ENCODE measurements around the gene FRK.

Gene FRK

GRCh38 chr6:115958958-115959357 is 101.7 kb downstream of the FRK start:
- H3K27me3 ChIP-seq (ENCODE audit: control insufficient read depth in 1 of 2, insufficient read depth in 1 of 2, low read length in 2 of 2), result no peaks in the 10 kb centered on the region
- no peak overlapping the region for H3K27ac ChIP-seq (ENCODE audit: low read length, poor library complexity, severe bottlenecking)
- H2BK5ac ChIP-seq (ENCODE audit: low read depth, low read length, poor library complexity, severe bottlenecking), result no peak overlapping the region
- no peak overlapping the region for H3K4ac ChIP-seq (ENCODE audit: low read depth in 1 of 2, low read length in 2 of 2)
- H3K23ac ChIP-seq (ENCODE audit: low read length in 2 of 2), result no peak overlapping the region
- H3K4me3 ChIP-seq (ENCODE audit: insufficient read depth in 1 of 2, low read depth in 1 of 2, low read length in 2 of 2), result no peak overlapping the region
- no peak for DNase-seq
- no peak overlapping the region for H3K14ac ChIP-seq (ENCODE audit: low read length in 2 of 2)
- no peaks in the 10 kb centered on the region for H3K9me3 ChIP-seq (ENCODE audit: control insufficient read depth, low read length)
- no peaks in the 10 kb centered on the region for H3K4me1 ChIP-seq (ENCODE audit: control insufficient read depth, insufficient read depth, low read depth, low read length)
- H3K79me1 ChIP-seq (replicated peaks; ENCODE audit: low read length, poor library complexity, severe bottlenecking), result peaks cover 10% of the 10 kb centered on the region
- H2BK12ac ChIP-seq (ENCODE audit: low read length in 2 of 2), result no peak overlapping the region
- H3K9ac ChIP-seq (ENCODE audit: low read length), result no peak overlapping the region
- no peak overlapping the region for H2BK15ac ChIP-seq (ENCODE audit: low read depth, poor library complexity, severe bottlenecking)
- no peak overlapping the region for H4K8ac ChIP-seq (ENCODE audit: low read length)
- no peak overlapping the region for H2AK5ac ChIP-seq (ENCODE audit: low read length, severe bottlenecking)
- H3K18ac ChIP-seq (ENCODE audit: low read depth in 1 of 2, low read length in 2 of 2), result no peak overlapping the region
- no peak overlapping the region for H2BK120ac ChIP-seq (ENCODE audit: low read depth, low read length)
- no peak overlapping the region for H4K91ac ChIP-seq (ENCODE audit: low read length)
- no peak overlapping the region for H3K4me2 ChIP-seq (ENCODE audit: low read length, poor library complexity, severe bottlenecking)
- H2AFZ ChIP-seq (ENCODE audit: low read depth, low read length), result no peak overlapping the region
- WGBS, result 95% methylated on average over 2 of the region's 3 CpGs
- no peaks in the 10 kb centered on the region for H3K36me3 ChIP-seq (ENCODE audit: control insufficient read depth in 1 of 2, insufficient read depth in 2 of 2, low read depth in 1 of 2, low read length in 2 of 2)

GRCh38 chr6:115954740-115955139 is 106.0 kb downstream of the FRK start:
- Histone ChIP-seq H3K23ac (ENCODE audit: low read length in 2 of 2) (no peak overlapping the region), H3K4ac (ENCODE audit: low read depth in 1 of 2, low read length in 2 of 2) (no peak overlapping the region), H3K4me1 (ENCODE audit: control insufficient read depth, insufficient read depth, low read depth, low read length) (no peaks in the 10 kb centered on the region), H2BK120ac (ENCODE audit: low read depth, low read length) (no peak overlapping the region), H3K36me3 (ENCODE audit: control insufficient read depth in 1 of 2, insufficient read depth in 2 of 2, low read depth in 1 of 2, low read length in 2 of 2) (no peaks in the 10 kb centered on the region), H3K9ac (ENCODE audit: low read length) (no peak overlapping the region), H4K8ac (ENCODE audit: low read length) (no peak overlapping the region), H4K91ac (ENCODE audit: low read length) (no peak overlapping the region), H3K14ac (ENCODE audit: low read length in 2 of 2) (no peak overlapping the region), H2BK12ac (ENCODE audit: low read length in 2 of 2) (no peak overlapping the region), H2AK5ac (ENCODE audit: low read length, severe bottlenecking) (no peak overlapping the region), H3K79me1 (replicated peaks; ENCODE audit: low read length, poor library complexity, severe bottlenecking) (peaks cover 12% of the 10 kb centered on the region), H3K4me2 (ENCODE audit: low read length, poor library complexity, severe bottlenecking) (no peak overlapping the region), H2AFZ (ENCODE audit: low read depth, low read length) (no peak overlapping the region), H3K18ac (ENCODE audit: low read depth in 1 of 2, low read length in 2 of 2) (no peak overlapping the region), H3K27ac (ENCODE audit: low read length, poor library complexity, severe bottlenecking) (no peak overlapping the region), H3K4me3 (ENCODE audit: insufficient read depth in 1 of 2, low read depth in 1 of 2, low read length in 2 of 2) (no peak overlapping the region), H2BK15ac (ENCODE audit: low read depth, poor library complexity, severe bottlenecking) (no peak overlapping the region), H2BK5ac (ENCODE audit: low read depth, low read length, poor library complexity, severe bottlenecking) (no peak overlapping the region), H3K27me3 (ENCODE audit: control insufficient read depth in 1 of 2, insufficient read depth in 1 of 2, low read length in 2 of 2) (no peaks in the 10 kb centered on the region), H3K9me3 (ENCODE audit: control insufficient read depth, low read length) (no peaks in the 10 kb centered on the region)
- WGBS, result 70% methylated on average over 2 of the region's 2 CpGs
- no peak for DNase-seq

GRCh38 chr6:115948751-115949150 is 111.9 kb downstream of the FRK start:
- Histone ChIP-seq H2BK12ac (ENCODE audit: low read length in 2 of 2) (no peak overlapping the region), H4K91ac (ENCODE audit: low read length) (no peak overlapping the region), H3K4me3 (ENCODE audit: insufficient read depth in 1 of 2, low read depth in 1 of 2, low read length in 2 of 2) (no peak overlapping the region), H3K4me2 (ENCODE audit: low read length, poor library complexity, severe bottlenecking) (no peak overlapping the region), H3K4ac (ENCODE audit: low read depth in 1 of 2, low read length in 2 of 2) (no peak overlapping the region), H3K14ac (ENCODE audit: low read length in 2 of 2) (no peak overlapping the region), H3K4me1 (ENCODE audit: control insufficient read depth, insufficient read depth, low read depth, low read length) (peaks cover 2% of the 10 kb centered on the region), H4K8ac (ENCODE audit: low read length) (no peak overlapping the region), H3K79me1 (replicated peaks; ENCODE audit: low read length, poor library complexity, severe bottlenecking) (peaks cover 7% of the 10 kb centered on the region), H2AFZ (ENCODE audit: low read depth, low read length) (no peak overlapping the region), H3K9ac (ENCODE audit: low read length) (no peak overlapping the region), H2BK5ac (ENCODE audit: low read depth, low read length, poor library complexity, severe bottlenecking) (no peak overlapping the region), H3K27me3 (ENCODE audit: control insufficient read depth in 1 of 2, insufficient read depth in 1 of 2, low read length in 2 of 2) (no peaks in the 10 kb centered on the region), H3K18ac (ENCODE audit: low read depth in 1 of 2, low read length in 2 of 2) (no peak overlapping the region), H3K27ac (ENCODE audit: low read length, poor library complexity, severe bottlenecking) (peak overlapping the region; percentile 32), H2BK15ac (ENCODE audit: low read depth, poor library complexity, severe bottlenecking) (no peak overlapping the region), H3K36me3 (ENCODE audit: control insufficient read depth in 1 of 2, insufficient read depth in 2 of 2, low read depth in 1 of 2, low read length in 2 of 2) (no peaks in the 10 kb centered on the region), H3K23ac (ENCODE audit: low read length in 2 of 2) (no peak overlapping the region), H2BK120ac (ENCODE audit: low read depth, low read length) (no peak overlapping the region), H3K9me3 (ENCODE audit: control insufficient read depth, low read length) (no peaks in the 10 kb centered on the region), H2AK5ac (ENCODE audit: low read length, severe bottlenecking) (no peak overlapping the region)
- DNase-seq, result no peak

GRCh38 chr6:115947966-115948541 is 112.6 kb downstream of the FRK start:
- H4K91ac ChIP-seq (ENCODE audit: low read length), result no peak overlapping the region
- WGBS, result 86% methylated on average over 2 of the region's 2 CpGs

More at GRCh38 chr6:115947966-115948541, 112.6 kb downstream of the FRK start:
- H3K79me1 ChIP-seq (replicated peaks; ENCODE audit: low read length, poor library complexity, severe bottlenecking), result peaks cover 5% of the 10 kb centered on the region
- H3K9me3 ChIP-seq (ENCODE audit: control insufficient read depth, low read length), result no peaks in the 10 kb centered on the region
- no peak overlapping the region for H3K23ac ChIP-seq (ENCODE audit: low read length in 2 of 2)
- H2BK5ac ChIP-seq (ENCODE audit: low read depth, low read length, poor library complexity, severe bottlenecking), result no peak overlapping the region
- H3K18ac ChIP-seq (ENCODE audit: low read depth in 1 of 2, low read length in 2 of 2), result no peak overlapping the region
- DNase-seq, result no peak
- H3K4me1 ChIP-seq (ENCODE audit: control insufficient read depth, insufficient read depth, low read depth, low read length), result peaks cover 2% of the 10 kb centered on the region
- no peak overlapping the region for H3K4me3 ChIP-seq (ENCODE audit: insufficient read depth in 1 of 2, low read depth in 1 of 2, low read length in 2 of 2)
- peak overlapping the region; percentile 95 for H2AK5ac ChIP-seq (ENCODE audit: low read length, severe bottlenecking)
- H2BK12ac ChIP-seq (ENCODE audit: low read length in 2 of 2), result no peak overlapping the region
- H3K14ac ChIP-seq (ENCODE audit: low read length in 2 of 2), result no peak overlapping the region
- no peak overlapping the region for H3K4ac ChIP-seq (ENCODE audit: low read depth in 1 of 2, low read length in 2 of 2)
- no peak overlapping the region for H3K4me2 ChIP-seq (ENCODE audit: low read length, poor library complexity, severe bottlenecking)
- H3K27ac ChIP-seq (ENCODE audit: low read length, poor library complexity, severe bottlenecking), result peak overlapping the region; percentile 32
- H3K9ac ChIP-seq (ENCODE audit: low read length), result no peak overlapping the region
- H4K8ac ChIP-seq (ENCODE audit: low read length), result no peak overlapping the region
- H3K27me3 ChIP-seq (ENCODE audit: control insufficient read depth in 1 of 2, insufficient read depth in 1 of 2, low read length in 2 of 2), result no peaks in the 10 kb centered on the region
- H2BK15ac ChIP-seq (ENCODE audit: low read depth, poor library complexity, severe bottlenecking), result no peak overlapping the region
- H2BK120ac ChIP-seq (ENCODE audit: low read depth, low read length), result no peak overlapping the region
- H3K36me3 ChIP-seq (ENCODE audit: control insufficient read depth in 1 of 2, insufficient read depth in 2 of 2, low read depth in 1 of 2, low read length in 2 of 2), result no peaks in the 10 kb centered on the region
- H2AFZ ChIP-seq (ENCODE audit: low read depth, low read length), result no peak overlapping the region
